ENCODE results near the gene SCFD1.

GRCh38 chr14:30759172-30760125 is 137.3 kb downstream of the SCFD1 start:
- TF ChIP-seq NFRKB (IDR thresholded peaks at IDR 0.05) = no peak
- TF ChIP-seq FOXM1 (IDR thresholded peaks at IDR 0.05; ENCODE audit: borderline replicate concordance) = no peak
- TF ChIP-seq FOXK2 (IDR thresholded peaks at IDR 0.05) = no peak
- no peak for TF ChIP-seq SUZ12 (IDR thresholded peaks at IDR 0.05)
- TF ChIP-seq L3MBTL2 (conservative IDR thresholded peaks at IDR 0.05) = no peak
- no peak for TF ChIP-seq SP1 (IDR thresholded peaks at IDR 0.05)
- TF ChIP-seq HDGF (IDR thresholded peaks at IDR 0.05; ENCODE audit: borderline replicate concordance) = no peak
- no peak for TF ChIP-seq CTBP1 (IDR thresholded peaks at IDR 0.05; ENCODE audit: borderline replicate concordance)
